Measurements from ENCODE around the gene TREML1.

Gene TREML1

DNA sequence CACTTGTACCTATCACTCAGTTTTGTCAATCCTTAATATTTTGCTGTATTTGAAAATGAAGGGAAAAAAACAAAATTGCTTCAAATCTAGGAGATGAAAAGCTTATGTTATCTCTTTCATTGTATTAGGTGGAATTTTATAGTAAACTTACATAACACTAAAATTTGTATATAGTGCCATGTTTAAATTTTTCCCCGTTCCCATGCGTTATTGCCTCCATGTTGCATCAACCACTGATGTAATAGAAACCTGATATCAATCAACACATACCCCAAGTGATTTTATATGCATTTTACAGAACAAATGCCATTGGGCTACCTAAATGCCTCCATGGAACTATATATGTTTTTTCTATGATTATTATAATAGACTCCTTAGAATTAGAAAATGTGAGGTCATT lies 23.5 kb upstream of the TREML1 start:
- DNase-seq = no peak

DNA sequence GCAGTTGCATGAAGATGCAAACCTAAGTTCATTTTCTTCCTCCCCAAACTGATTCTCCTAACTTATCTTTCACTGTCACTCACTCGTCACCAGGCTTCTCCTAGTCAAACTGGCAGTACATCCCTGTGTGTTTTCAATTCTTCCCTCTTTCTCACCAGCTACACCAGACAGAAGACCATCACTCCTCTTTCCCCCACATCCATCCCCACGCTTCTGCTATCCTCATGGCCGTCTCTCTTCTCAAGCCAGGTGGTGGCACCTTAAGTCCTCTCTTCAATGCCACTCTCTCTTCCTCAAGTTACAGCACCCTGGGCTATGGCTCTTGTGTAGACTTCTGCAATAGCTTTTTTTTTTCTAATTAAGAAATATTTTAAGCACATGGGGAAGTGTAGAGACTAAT lies 23.1 kb upstream of the TREML1 start:
- no peak for DNase-seq

DNA sequence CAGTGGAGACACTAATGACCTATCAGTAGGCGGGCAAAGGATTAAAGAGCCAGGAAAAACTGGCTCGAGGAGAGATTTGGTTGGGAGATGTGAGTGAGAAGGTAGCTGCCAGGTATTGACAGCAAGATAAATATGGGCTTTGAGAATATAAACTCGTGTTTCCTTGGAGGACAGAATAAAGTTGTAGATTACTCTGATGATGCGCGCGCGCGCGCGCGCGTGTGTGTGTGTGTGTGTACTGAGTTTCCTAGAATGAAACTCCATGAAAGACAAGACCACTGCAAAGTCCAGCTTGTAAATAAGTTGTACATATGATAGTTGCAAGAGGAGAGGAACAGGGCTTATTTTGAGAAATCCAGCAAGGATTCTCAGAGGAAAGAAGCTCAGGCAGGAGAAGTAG lies 22.0 kb upstream of the TREML1 start:
- no peak for DNase-seq

DNA sequence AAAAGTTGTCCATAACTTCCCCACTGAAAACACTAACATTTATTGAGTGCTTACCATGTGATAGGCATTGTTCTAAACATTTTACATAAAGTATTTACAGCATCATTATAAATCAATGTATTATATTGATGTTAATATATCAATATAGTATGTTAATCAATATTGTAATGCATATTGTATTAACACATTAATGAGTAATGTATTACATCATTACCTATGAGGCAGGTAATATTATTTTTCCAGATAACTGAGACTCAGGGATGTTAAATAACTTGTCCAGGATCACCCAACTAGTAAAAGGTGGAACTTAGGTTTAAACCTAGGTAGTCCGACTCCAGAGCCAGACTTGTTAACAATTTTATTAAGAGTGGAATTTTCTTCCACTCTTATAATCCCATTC lies 20.9 kb upstream of the TREML1 start:
- DNase-seq = no peak

DNA sequence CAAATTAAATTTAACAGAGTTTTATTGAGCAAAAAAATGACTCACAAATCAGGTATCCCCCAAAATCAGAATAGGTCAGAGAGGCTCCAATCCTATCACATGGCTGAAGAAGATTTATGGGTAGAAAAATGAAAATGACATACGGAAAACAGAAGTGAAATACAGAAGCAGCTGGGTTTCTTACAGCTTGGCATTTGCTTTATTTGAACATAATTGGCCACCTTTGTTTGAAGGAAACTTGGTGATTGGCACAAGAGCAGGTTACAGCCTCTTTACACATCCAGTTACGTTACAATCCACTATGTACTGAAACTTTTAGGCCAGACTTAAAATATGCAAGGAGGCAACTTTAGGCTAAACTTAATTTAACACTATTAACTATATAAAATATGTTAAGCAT lies 20.5 kb upstream of the TREML1 start:
- DNase-seq = no peak

DNA sequence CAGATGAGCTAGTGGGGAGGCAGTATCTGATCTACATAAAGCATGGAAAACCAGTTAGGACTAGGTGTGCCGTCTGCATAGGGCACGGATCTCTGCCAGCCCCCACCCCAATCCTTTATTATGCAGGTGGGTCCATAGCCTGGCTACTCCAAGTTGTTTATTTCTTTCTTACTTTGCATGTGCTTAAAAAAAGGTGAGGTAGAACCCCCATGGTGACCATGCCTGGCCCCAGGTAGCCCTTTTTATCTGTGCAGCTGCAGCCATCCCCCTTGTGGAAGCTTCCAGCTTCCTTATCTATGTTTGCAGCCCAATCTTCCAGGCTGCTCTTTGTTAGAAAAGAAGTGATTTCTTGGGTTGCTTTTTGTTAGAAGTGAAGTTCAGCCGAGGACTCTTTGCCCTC lies 17.8 kb upstream of the TREML1 start:
- no peak for DNase-seq

DNA sequence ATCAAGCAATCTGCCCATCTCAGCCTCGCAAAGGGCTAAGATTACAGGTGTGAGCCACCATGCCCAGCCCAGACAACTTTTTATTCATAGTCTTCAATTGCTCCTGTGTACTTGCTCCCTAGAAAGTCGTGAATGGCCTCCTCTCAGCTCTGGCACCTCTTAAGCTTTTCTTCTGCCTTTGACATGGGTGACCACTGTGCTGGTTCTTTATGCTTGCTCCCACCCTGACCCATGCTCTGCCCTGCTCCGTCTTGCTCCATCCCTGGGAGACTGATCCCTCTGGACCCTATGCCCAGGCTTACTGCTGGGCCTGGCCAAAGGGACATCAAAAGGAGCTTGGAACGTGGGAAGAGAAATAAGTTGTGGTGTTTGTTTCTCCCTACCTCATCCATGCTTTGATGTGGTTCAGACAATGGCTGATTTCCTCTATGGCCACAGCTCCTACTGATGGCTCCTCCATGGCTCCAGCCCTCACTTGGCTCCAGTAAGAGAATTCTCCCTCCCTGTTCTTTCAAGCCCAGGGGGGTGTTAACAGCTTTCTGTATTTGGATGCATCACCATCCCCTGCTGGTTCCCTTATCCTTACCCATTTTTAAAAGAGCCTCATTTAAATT lies 16.5 kb upstream of the TREML1 start:
- DNase-seq = no peak

DNA sequence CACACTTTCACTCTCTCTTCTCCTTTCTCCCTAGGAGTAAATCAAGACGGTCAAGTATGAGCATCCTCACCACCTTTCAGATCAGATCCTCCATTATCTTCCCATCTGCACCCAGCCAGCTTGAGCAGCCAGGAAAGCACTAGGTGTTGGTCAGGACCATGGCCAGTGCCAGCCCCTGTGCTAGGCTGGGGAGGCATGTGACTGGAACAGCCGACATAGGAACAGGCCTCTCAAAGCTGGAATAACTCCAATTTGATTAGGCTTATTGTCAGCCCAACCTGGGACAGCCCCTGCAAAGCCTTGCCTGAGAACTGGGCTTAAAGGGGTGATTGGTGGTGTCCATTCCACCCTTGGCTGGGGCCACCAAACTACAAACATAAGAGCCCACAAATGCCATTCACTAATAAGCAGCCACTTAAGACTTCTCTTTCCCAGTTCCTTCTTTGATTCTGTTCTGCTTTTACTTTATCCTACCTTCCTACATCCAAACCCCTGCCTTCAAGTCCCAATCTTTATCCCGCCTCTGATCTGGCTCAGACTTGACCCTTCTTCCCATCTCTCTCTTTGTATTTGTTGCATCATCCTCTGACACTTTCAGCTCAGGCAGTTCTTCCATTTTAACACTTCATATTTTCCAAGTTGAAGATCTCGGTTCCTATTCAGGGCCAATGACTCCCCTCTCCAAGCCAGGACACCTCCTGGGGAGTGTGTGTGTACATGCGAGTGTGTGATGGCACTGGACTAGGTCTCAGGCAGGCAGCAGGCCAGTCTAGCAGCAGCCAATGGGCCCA lies 13.2 kb upstream of the TREML1 start:
- DNase-seq = no peak

DNA sequence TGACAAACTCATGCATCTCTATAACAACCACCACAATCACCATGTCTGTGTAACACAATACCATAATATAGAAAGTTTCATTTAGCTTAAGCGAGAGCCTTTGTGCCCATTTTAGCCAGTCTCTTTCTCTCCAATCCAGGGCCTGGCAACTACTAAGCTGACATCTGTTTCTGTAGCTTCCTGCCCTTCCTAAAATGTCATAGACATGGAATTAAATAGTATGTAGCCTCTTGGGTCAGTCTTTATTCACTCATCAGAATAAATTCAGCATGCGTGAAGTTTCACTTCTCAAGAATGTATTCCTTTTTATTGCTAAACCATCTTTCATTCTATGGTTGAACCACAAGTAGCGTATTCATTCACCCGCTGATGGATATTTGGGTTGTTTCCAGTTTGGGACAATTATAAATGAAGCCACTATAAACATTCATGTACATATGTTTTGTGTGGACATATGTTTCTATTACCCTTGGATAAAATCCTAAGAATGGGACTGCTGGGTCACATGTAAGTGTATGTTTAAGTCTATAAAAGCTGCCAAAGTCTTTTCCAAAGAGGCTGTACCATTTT lies 10.5 kb upstream of the TREML1 start:
- DNase-seq = no peak

DNA sequence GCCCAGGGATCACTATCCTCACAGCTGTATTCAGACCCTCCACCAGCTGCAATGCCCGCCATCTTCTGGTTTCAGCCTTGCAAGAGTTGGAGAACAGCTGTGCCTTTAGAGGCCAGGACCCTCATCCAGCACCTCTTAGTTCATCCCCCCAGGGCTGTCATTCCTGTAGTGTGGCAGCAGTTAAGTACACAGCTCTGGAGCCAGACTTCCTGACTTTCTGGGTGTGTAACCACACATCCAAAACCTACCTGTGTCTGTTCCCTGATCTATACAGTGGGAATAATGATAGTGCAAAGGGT lies 9.2 kb upstream of the TREML1 start:
- no peak for DNase-seq

DNA sequence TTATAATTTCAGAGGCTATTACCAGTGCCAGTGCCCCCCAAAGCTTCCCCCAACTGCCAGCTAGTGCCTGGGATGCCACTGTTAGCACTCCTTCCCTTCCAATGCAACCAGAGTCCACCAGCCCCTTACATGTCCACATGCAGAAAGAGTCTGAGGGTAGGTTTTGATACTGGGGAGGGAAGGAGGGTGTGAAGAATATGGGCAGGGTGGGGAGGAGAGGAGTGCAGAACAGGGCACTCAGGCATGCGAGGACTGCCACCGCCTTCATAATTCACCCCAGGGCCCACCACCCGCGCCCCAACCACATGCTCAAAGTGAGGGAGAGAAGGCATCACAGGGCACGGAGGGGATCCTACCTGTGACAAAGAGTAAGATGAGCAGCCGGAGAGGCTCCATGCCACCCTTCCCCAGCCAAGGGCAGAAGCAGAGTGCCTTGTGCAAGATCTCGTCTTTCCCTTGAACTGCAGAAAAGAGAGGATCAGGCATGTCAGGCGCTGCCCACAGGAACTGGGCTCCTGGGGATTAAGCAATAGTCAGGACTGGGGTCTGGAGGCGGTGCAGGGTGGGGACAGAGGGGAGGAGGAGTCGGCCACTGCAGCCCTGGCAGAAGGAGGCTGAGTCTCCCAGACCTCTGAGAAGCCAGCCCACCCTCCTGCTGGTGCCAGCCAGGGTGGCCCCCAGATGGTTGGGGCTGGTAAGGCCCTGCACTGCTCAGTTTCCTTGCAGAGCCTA lies 8.7 kb upstream of the TREML1 start, which contains the start of gene TREM2:
Gene TREM2 (minus strand): TSS at position 430 of the 732 bp plus-strand sequence. CDS start 34 bp downstream, at position 396.
- no peak for DNase-seq

DNA sequence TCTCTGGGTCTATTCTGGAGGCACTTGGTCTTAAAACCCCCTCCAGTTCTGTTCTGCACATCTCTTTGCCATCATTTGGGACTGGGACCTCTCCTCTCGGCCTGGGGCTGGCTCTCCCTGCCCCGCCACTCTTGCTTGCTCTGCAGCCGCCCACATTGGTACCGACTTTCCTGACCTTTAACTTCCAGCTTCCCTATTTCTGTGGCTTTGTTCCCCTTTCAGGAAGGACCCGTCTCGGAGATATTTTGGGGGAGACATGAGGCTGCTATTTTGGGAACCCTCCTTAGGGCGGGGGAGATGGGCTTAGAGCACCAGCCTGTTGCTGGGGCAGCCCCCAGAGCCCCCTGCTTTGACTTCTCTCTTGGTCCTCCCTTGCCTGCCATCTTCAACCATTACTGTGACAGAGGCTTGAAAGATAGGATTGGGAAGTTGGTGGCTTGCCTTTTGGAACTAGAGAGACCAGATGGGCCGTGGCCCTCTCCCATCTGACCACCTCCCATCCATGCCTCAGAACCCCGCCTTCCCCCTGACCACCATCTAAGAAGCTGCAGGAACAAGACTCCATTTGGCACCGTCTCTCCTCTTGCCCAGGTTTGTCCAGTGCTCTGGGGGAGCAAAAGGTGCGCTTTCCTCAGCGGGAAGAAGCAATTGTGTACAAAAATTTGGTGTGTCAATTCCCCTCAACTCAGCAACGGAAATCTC lies 7.9 kb upstream of the TREML1 start:
- peak in 1 of 2 donors; percentile 18 for DNase-seq

DNA sequence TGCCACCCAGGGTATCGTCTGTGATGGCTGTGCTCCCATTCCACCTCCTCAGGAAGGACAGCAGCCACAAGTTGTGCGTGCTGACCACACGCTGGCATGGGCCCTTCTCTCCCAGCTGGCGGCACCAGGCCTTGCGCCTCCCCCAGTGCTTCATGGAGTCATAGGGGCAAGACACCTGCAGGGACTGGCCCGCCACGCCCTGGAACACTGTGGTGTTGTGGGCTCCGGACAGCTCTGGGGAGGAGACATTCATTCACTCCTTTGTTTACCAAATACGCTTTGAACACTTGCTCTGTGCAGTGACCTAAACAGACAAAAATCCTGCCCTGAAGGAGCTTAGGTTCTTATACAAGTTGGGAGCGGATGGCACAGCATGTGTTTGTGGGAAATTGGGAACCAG lies 7.2 kb upstream of the TREML1 start:
- no peak for DNase-seq

DNA sequence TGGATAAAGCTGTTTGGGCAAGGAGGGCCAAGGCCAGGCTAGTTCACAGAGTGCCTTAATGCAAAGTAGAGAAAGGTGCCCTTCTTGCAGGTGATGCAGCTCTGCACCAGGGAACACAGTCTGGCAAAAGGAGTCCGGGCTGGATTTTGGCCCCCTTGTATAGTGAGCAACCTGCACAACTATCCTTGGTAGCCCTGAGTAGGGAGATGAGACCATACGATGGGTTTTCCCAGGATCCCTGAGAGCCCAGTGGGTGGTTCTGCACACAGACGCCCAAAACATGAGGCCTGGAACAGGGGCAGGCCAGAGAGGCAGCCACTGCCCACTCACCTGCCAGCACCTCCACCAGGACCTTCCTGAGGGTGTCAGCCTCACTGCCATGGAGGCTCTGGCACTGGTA lies 6.8 kb upstream of the TREML1 start:
- no peak for DNase-seq

DNA sequence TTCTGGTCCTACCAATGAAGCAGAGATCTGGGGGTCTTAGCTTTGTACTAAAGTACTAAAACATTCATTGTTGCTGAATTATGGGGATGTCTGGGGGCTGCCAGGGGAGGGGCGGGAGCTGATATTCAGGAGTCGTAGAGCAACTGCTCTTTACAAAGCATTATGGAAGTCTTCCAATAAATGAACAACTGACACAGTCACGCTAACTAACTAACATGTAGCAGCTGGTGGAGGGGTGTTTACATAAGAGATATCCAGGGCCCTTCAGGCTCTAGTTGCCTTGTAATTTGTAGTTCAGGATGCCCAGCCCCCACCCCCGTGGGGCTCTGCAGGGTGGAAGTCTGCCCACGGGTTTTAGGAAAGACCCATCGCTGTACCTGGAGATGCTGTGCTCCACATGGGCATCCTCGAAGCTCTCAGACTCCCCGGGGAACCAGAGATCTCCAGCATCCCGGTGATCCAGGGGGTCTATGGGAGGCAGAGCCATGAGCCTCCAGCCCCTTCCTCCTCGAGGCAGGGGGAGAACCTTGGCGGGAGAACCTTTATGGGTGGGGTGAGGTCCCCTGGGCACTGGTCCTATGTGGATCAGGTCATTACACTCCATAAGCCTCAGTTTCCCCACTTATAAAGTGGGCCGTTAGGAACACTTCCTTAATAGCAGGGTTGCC lies 5.4 kb upstream of the TREML1 start:
- no peak for DNase-seq

DNA sequence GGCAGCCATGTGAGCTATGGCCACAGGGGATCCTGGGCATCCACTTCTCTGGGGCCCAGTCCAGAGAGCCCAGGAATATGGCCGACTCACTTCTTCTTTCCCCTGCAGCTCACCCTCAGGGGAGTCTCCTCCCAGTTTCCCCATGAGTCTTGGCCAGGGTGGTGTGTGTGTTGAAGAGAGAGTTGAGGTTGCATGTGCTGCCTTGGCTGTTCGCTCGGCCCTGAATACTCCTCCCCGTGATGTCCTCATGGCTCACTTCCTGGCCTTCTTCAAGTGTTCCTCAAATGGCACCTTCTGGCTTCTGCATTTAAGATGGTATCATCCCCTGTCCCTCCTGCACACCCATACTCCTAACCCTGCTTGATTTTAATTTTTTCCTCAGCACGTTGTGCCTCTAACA lies 3.2 kb upstream of the TREML1 start:
- DNase-seq = peak in 1 of 2 donors; percentile 12

DNA sequence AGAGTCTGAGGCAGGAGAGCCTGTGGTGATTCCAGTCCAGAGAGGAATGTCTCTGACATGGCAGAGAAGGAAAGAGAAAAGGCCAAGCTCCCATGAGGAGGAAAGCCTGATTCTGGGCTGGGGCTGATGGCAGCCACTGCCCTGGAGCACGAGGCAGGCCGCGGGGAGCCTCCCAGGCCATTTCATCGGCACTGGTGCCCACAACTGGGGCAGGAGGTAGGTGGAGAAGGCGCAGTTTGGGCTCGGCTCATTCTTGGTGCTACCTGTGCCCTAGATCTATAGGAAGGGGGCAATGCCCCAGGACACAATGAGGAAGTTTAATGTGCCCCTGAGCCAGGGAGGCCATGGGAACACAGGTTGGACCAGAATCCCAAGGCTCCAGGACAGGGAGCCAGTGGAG lies 2.6 kb upstream of the TREML1 start:
- DNase-seq = no peak

DNA sequence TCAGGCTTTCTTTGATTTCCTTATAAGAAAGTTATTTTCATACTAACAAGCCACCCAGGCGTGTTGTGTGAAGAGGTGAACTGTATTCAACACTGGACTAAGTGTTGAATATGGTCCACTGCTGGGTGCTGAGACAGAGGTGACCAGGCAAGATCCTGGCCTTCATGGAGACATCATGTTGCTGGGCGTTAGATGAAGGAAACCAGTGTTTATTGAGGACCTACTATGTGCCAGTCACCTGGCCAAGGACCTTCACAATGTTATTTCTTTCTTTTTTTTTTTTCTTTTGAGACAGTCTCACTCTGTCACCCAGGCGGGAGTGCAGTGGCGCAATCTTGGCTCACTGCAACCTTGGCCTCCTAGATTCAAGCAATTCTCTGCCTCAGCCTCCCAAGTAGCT lies 1.9 kb upstream of the TREML1 start:
- DNase-seq = no peak

DNA sequence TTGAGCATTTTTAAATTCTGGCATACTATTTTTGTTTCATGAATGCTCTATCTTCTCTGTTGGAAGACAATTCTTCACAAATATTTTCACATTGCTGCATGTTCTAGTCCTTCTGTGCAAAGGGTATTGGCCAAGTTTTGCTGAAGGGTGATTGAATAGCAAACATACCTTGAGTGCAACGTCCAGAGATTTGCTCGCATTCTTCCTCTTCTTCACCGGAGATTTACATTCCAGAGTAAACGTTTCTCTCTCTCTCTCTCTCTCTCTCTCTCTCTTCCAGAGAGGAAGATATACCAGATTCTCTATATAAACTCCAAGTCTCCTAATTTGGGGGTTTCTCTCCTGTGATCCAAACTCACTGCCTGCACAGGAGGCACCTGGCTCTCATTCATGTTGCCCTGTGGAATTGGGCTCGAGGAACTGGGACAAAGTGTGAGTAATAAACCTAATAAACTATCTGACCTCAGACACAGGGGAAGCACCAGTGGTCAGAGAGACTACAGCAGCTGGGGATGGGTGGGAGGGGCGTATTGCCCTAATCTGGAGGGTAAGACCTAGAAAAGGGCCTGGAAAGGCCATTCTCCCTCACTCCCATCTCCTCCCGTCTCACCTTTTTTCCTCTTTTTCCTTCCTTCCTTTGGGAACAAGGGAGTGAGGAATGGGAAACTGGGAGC lies 1.1 kb upstream of the TREML1 start:
- DNase-seq = no peak

DNA sequence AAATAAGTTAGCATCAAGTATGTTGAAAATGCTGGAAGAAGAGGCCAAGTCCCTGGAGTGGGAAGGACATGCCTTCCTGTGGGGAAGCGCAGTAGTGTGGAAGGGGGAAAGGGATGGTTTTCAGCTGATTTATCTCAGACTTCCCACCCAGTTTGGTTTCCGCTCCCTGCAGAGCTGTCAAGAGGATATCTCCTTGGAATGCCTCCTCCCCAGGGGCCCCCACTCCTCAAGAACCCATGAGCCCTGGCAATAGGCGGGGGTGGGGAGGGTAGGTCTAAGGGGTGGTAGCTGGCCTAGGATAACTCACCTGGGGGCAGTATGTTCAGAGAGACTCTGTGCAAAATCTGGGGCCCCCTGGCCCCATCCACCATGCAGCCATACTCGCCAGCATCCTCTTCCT lies 696 bp downstream of the TREML1 start:
- DNase-seq = no peak

DNA sequence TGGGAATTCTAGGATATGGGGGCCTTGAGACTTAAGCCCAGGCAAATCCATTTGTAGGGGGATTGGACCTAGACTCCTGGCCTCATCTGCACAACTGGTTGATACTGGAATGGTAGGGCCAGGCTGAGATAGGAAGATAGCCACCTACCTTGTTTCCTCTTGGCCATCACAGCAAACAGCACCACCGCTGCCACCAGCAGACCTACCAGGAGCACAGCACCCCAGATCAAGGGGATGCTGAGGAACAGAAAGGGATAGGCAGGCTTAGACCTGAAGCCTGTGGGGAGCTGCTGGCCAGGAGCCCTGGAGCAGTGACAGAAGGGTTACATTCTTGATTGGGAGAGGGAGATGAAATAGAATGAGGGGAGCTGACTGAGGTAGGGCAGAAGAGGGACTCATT lies 3.5 kb downstream of the TREML1 start:
- no peak for DNase-seq

DNA sequence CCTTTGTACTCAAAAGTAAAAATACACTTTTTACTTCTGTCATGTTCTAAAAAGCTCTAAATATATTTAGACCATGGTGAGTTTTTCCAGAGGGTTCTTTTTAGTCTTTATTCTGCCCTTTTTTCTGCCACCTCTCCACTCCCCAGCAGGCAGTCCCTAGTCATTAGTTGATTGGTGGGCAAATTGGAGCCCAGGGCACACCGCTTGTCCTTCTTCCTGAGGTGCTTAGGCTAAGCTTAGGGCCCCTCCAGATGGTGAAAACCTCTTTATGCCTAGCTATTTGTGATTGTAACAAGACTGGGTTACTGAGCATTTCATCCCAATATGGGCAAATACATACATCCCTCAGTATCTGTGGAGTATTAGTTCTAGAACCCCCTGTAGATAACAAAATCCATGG lies 6.2 kb downstream of the TREML1 start:
- no peak for DNase-seq

Data from hippocampal formation (tissue), 2 donors.